PC-3 (cell line): ENCODE results near the gene SPHK2. TPM values are rescaled to one million over a fixed set of nuclear protein-coding genes. Genes with fewer than 3 reads are reported as not detected.

Experiments
- ATAC-seq: fragments of 200-7000 bp; cut with Tn5 transposase; 2 replicates; pipeline ENCODE4 v1.9.1; 2020; ENCODE audit warnings: mild to moderate bottlenecking, moderate library complexity
- BruUV-seq: library from RNA; stranded (reverse); fragments of 400-500 nt; replicated peaks from 2 replicates; lab custom pipeline; 2021; lab: Mats Ljungman, UMichigan
- CTCF ChIA-PET: fragments of 300-600 bp; sonication (Branson Sonifier 250); formaldehyde crosslinking; loops from one replicate; lab custom pipeline; 2022; ENCODE audit warnings: antibody characterized with exemption; lab: Charles Lee
- POLR2A ChIA-PET: fragments of 300-600 bp; sonication (Branson Sonifier 250); formaldehyde crosslinking; loops from one replicate; lab custom pipeline; 2022; ENCODE audit warnings: antibody characterized with exemption; ENCODE audit not compliant: unreplicated experiment; lab: Charles Lee
- DNase-seq: peaks from one replicate; pipeline ENCODE4 v3.0.0-alpha.2; 2015
- H2AFZ ChIP-seq: fragments of 300-600 bp; sonication (generic); 2 replicates; pipeline ENCODE4 v1.6.0; 2016; ENCODE audit warnings: antibody characterized with exemption, low read length
- H3F3A ChIP-seq: fragments of 300-600 bp; sonication (generic); one replicate; pipeline ENCODE4 v1.6.0; 2017; ENCODE audit warnings: antibody characterized with exemption, low read length, control low read depth, mild to moderate bottlenecking; ENCODE audit not compliant: unreplicated experiment
- H3K27ac ChIP-seq: fragments of 300-600 bp; sonication (generic); 2 replicates; pipeline ENCODE4 v1.5.1; 2016; ENCODE audit warnings: mild to moderate bottlenecking, low read length
- H3K27me3 ChIP-seq: fragments of 300-600 bp; sonication (generic); 2 replicates; pipeline ENCODE4 v1.6.1; 2016; ENCODE audit warnings: low read length, mixed read lengths
- H3K36me3 ChIP-seq: fragments of 300-600 bp; sonication (generic); 2 replicates; pipeline ENCODE4 v1.6.1; 2016; ENCODE audit warnings: low read depth, mixed run types, low read length, mixed read lengths
- H3K4me1 ChIP-seq: fragments of 300-600 bp; sonication (generic); 2 replicates; pipeline ENCODE4 v1.5.1; 2016; ENCODE audit warnings: low read length; ENCODE audit not compliant: insufficient read depth
- H3K4me2 ChIP-seq: fragments of 300-600 bp; sonication (generic); 2 replicates; pipeline ENCODE4 v1.6.0; 2016; ENCODE audit warnings: low read length
- H3K4me3 ChIP-seq: fragments of 300-600 bp; sonication (generic); 2 replicates; pipeline ENCODE4 v1.5.1; 2016; ENCODE audit warnings: mild to moderate bottlenecking, low read length, mixed read lengths
- H3K79me2 ChIP-seq: fragments of 300-600 bp; sonication (generic); 2 replicates; pipeline ENCODE4 v1.6.1; 2017; ENCODE audit warnings: low read length, mixed read lengths
- H3K9ac ChIP-seq: fragments of 300-600 bp; sonication (generic); 2 replicates; pipeline ENCODE4 v1.6.0; 2016; ENCODE audit warnings: mild to moderate bottlenecking, low read length
- H3K9me2 ChIP-seq: fragments of 300-600 bp; sonication (generic); replicated peaks from 2 replicates; pipeline ENCODE4 v1.6.1; 2016; ENCODE audit warnings: mixed run types, low read length, mixed read lengths
- H3K9me3 ChIP-seq: fragments of 300-600 bp; sonication (generic); 2 replicates; pipeline ENCODE4 v1.6.1; 2016; ENCODE audit warnings: low read length, mixed read lengths
- H4K20me1 ChIP-seq: fragments of 300-600 bp; sonication (generic); 2 replicates; pipeline ENCODE4 v1.6.1; 2016; ENCODE audit warnings: low read length, mixed read lengths
- EZH2 ChIP-seq: fragments of 300-600 bp; sonication (generic); IDR thresholded peaks from one replicate; pipeline ENCODE4 v1.6.1; 2017; ENCODE audit warnings: antibody characterized with exemption, mild to moderate bottlenecking, low read length; ENCODE audit not compliant: unreplicated experiment
- EZH2phosphoT487 ChIP-seq: fragments of 300-600 bp; sonication (generic); IDR thresholded peaks from 2 replicates; pipeline ENCODE4 v1.6.1; 2018; ENCODE audit warnings: mild to moderate bottlenecking, antibody characterized with exemption, low read length, borderline replicate concordance
- intact Hi-C: fragments of 100-400 bp; cut with micrococcal nuclease; formaldehyde crosslinking; loops from 2 replicates; pipeline ENCODE4 v1.9.0; 2023
- total RNA-seq: library from RNA; depleted of rRNA; stranded (reverse); fragments of >200 nt; gene quantifications from 2 replicates; pipeline ENCODE4 v1.2.3, GENCODE V29; 2014
- TF ChIP-seq, protein P1 (sequence below): fragments of 300-600 bp; sonication (generic); conservative IDR thresholded peaks from 2 replicates; pipeline ENCODE4 v1.5.1; 2017; ENCODE audit warnings: antibody characterized with exemption, low read depth, mild to moderate bottlenecking, low read length

Gene SPHK2
- total RNA-seq, 1 experiment from 2014 or later: 8.5 TPM

DNA sequence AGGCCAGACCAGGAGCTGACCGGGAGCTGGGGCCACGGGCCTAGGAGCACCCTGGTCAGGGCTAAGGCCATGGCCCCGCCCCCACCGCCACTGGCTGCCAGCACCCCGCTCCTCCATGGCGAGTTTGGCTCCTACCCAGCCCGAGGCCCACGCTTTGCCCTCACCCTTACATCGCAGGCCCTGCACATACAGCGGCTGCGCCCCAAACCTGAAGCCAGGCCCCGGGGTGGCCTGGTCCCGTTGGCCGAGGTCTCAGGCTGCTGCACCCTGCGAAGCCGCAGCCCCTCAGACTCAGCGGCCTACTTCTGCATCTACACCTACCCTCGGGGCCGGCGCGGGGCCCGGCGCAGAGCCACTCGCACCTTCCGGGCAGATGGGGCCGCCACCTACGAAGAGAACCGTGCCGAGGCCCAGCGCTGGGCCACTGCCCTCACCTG, 6.6 kb downstream of the SPHK2 start:
- ChIA-PET POLR2A (no interaction called here), CTCF (no interaction called here)
- no peaks in the 10 kb centered on the region for H3K36me3 ChIP-seq
- H3K9ac ChIP-seq: no peak overlapping the region
- ATAC-seq (no peak), DNase-seq (no peak)
- no peaks in the 10 kb centered on the region for H3F3A ChIP-seq
- H3K9me2 ChIP-seq: no peaks in the 10 kb centered on the region
- intact Hi-C loops: no loop called here
- no peak overlapping the region for H3K4me3 ChIP-seq
- no peaks in the 10 kb centered on the region for H3K79me2 ChIP-seq
- H3K4me1 ChIP-seq: no peaks in the 10 kb centered on the region
- no peak overlapping the region for H3K27ac ChIP-seq
- no TSS peak for BruUV-seq
- H3K4me2 ChIP-seq: no peak overlapping the region
- H2AFZ ChIP-seq: no peak overlapping the region
- no peaks in the 10 kb centered on the region for H3K9me3 ChIP-seq
- H3K27me3 ChIP-seq: no peaks in the 10 kb centered on the region
- no peak for TF ChIP-seq EZH2
- H4K20me1 ChIP-seq: no peaks in the 10 kb centered on the region

DNA sequence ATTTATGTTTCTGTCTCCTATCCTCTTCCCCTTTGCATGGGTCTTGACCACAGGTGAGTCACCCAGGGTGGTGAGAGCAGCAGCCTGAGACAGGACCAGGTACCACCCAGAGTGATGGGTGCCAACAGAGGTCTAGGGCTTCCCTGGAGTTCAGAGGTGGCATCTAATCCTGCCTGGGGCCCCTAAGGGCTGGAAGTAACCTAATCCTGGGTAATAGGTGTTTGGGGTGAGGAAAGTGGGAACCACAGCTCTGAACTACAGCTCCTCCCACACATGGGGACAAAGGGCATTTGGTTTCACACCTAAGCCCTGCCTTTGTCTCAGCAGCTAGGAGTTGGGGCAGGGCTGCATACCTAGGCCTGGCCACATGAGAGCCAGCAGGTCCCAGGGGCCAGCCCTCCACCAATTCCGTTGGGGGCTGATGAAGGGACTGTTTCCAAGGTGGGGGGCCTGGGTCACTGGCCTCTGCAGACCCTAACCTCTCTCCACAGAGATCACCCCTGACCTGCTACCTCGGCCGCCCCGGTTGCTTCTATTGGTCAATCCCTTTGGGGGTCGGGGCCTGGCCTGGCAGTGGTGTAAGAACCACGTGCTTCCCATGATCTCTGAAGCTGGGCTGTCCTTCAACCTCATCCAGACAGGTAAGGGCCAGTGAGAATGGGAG, 8.0 kb downstream of the SPHK2 start:
- intact Hi-C loops: no loop called here
- POLR2A ChIA-PET: no interaction called here
- no peak overlapping the region for H3K4me2 ChIP-seq

DNA sequence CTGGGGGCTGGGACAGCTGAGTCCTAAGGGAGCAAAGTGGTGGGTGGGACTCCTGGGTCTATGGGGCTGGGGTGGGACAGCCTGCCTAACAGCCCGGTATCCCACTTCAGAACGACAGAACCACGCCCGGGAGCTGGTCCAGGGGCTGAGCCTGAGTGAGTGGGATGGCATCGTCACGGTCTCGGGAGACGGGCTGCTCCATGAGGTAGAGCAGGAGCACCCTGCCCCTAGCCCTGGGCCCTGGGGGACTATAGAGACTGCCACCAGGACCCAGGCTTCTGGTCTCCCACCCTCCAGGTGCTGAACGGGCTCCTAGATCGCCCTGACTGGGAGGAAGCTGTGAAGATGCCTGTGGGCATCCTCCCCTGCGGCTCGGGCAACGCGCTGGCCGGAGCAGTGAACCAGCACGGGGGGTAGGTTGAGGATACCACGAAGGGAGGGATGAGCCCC, 8.6 kb downstream of the SPHK2 start:
- no peaks in the 10 kb centered on the region for H3K4me1 ChIP-seq
- DNase-seq (no peak), ATAC-seq (no peak)
- POLR2A ChIA-PET: no interaction called here
- H3K9me3 ChIP-seq: no peaks in the 10 kb centered on the region
- H2AFZ ChIP-seq: no peak overlapping the region
- CTCF ChIA-PET: no interaction called here
- no peak overlapping the region for H3K27ac ChIP-seq
- H3K4me3 ChIP-seq: no peak overlapping the region
- H3K36me3 ChIP-seq: no peaks in the 10 kb centered on the region
- no peaks in the 10 kb centered on the region for H3K27me3 ChIP-seq
- H3F3A ChIP-seq: no peaks in the 10 kb centered on the region
- H3K9me2 ChIP-seq: no peaks in the 10 kb centered on the region
- no peaks in the 10 kb centered on the region for H3K79me2 ChIP-seq
- H3K4me2 ChIP-seq: no peak overlapping the region
- H4K20me1 ChIP-seq: no peaks in the 10 kb centered on the region
- TF ChIP-seq EZH2 (no peak), EZH2phosphoT487 (no peak)
- TF ChIP-seq, protein P1, sequence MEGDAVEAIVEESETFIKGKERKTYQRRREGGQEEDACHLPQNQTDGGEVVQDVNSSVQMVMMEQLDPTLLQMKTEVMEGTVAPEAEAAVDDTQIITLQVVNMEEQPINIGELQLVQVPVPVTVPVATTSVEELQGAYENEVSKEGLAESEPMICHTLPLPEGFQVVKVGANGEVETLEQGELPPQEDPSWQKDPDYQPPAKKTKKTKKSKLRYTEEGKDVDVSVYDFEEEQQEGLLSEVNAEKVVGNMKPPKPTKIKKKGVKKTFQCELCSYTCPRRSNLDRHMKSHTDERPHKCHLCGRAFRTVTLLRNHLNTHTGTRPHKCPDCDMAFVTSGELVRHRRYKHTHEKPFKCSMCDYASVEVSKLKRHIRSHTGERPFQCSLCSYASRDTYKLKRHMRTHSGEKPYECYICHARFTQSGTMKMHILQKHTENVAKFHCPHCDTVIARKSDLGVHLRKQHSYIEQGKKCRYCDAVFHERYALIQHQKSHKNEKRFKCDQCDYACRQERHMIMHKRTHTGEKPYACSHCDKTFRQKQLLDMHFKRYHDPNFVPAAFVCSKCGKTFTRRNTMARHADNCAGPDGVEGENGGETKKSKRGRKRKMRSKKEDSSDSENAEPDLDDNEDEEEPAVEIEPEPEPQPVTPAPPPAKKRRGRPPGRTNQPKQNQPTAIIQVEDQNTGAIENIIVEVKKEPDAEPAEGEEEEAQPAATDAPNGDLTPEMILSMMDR: no peak
- no TSS peak for BruUV-seq
- H3K9ac ChIP-seq: no peak overlapping the region
- intact Hi-C loops: no loop called here

More for the DNA sequence above, 8.0 kb downstream of the SPHK2 start:
- Histone ChIP-seq H3F3A (no peaks in the 10 kb centered on the region), H3K9me3 (no peaks in the 10 kb centered on the region), H3K27me3 (no peaks in the 10 kb centered on the region), H4K20me1 (no peaks in the 10 kb centered on the region), H3K4me3 (no peak overlapping the region), H2AFZ (no peak overlapping the region), H3K27ac (no peak overlapping the region), H3K9ac (no peak overlapping the region), H3K36me3 (no peaks in the 10 kb centered on the region), H3K9me2 (no peaks in the 10 kb centered on the region), H3K4me1 (no peaks in the 10 kb centered on the region), H3K79me2 (no peaks in the 10 kb centered on the region)
- CTCF ChIA-PET: no interaction called here
- peak; percentile 53; the same call in 1 of the 2 replicates for ATAC-seq
- DNase-seq: no peak
- TF ChIP-seq, protein P1: no peak
- TF ChIP-seq EZH2 (no peak), EZH2phosphoT487 (no peak)
- no TSS peak for BruUV-seq
